GDM1 (cell line): Measurements from ENCODE around the gene LGMN.

Experiments used
- DNase-seq: peaks from one replicate; lab custom pipeline; 2025; lab: John Stamatoyannopoulos, UW

LGMN gene

GRCh38 chr14:92675976-92676375, 72.5 kb downstream of the LGMN start:
- peak; percentile 29 for DNase-seq

GRCh38 chr14:92675421-92675820, 73.0 kb downstream of the LGMN start:
- DNase-seq: no peak

- no peak for DNase-seq
These were observed 74.8 kb downstream of the LGMN start for GRCh38 chr14:92673601-92674150.

GRCh38 chr14:92670643-92671366, 77.6 kb downstream of the LGMN start:
- DNase-seq: no peak

- DNase-seq: peak; percentile 66
These were observed 78.3 kb downstream of the LGMN start for GRCh38 chr14:92670160-92670559.

GRCh38 chr14:92668276-92668973, 80.0 kb downstream of the LGMN start:
- DNase-seq: no peak

GRCh38 chr14:92666251-92666650, 82.2 kb downstream of the LGMN start:
- DNase-seq: no peak

GRCh38 chr14:92665661-92666110, 82.7 kb downstream of the LGMN start:
- peak; percentile 84 for DNase-seq

GRCh38 chr14:92663049-92663448, 85.4 kb downstream of the LGMN start:
- no peak for DNase-seq

GRCh38 chr14:92660571-92660970, 87.9 kb downstream of the LGMN start:
- no peak for DNase-seq

GRCh38 chr14:92659765-92660561, 88.5 kb downstream of the LGMN start:
- DNase-seq: peak; percentile 86

- no peak for DNase-seq
These were observed 89.7 kb downstream of the LGMN start for GRCh38 chr14:92658684-92659083.

GRCh38 chr14:92658160-92658559, 90.3 kb downstream of the LGMN start:
- no peak for DNase-seq

GRCh38 chr14:92657457-92658142, 90.8 kb downstream of the LGMN start:
- peak; percentile 79 for DNase-seq

- no peak for DNase-seq
These were observed 91.9 kb downstream of the LGMN start for GRCh38 chr14:92656306-92657081.

GRCh38 chr14:92655419-92656201, 92.8 kb downstream of the LGMN start:
- no peak for DNase-seq

GRCh38 chr14:92654239-92654901, 94.1 kb downstream of the LGMN start:
- no peak for DNase-seq
